Motor neuron (in vitro differentiated cells): ENCODE results near the gene TMTC2. TPM values are rescaled to one million over a fixed set of nuclear protein-coding genes. Genes with fewer than 3 reads are reported as not detected.

Source experiments
- ATAC-seq, 8 experiments: fragments of 200-7000 bp; cut with Tn5 transposase; replicated peaks in 6 of 8; 2 replicates each; pipeline ENCODE4 v1.8.0; 2021; ENCODE audit warnings: mild to moderate bottlenecking in 8 of 8, moderate library complexity in 8 of 8
- H3K27ac ChIP-seq, 2 donors: fragments of 250-450 bp; sonication (Bioruptor Pico); 2 replicates each; pipeline ENCODE4 v1.9.0; 2021; ENCODE audit warnings: antibody characterized with exemption in 2 of 2, mild to moderate bottlenecking in 2 of 2, moderate library complexity in 1 of 2
- H3K4me1 ChIP-seq, 2 donors: fragments of 250-450 bp; sonication (Bioruptor Pico); replicated peaks in 1 of 2; 2 replicates each; pipeline ENCODE4 v1.6.1; 2021; ENCODE audit warnings: antibody characterized with exemption in 2 of 2, mild to moderate bottlenecking in 2 of 2, moderate library complexity in 1 of 2
- H3K4me3 ChIP-seq, 5 donors: fragments of 250-450 bp; sonication (Bioruptor Pico); 2 replicates each; pipeline ENCODE4 v1.9.0; 2021; ENCODE audit warnings: antibody characterized with exemption in 5 of 5, mild to moderate bottlenecking in 5 of 5, moderate library complexity in 4 of 5
- WGBS, 10 experiments: fragments of 450-650 bp; shearing (Covaris generic); methylation state at CpG; one replicate each; pipeline ENCODE4 v1.0.0; 2022; 5-methylcytosine and 5-hydroxymethylcytosine counted together
- in situ Hi-C, 9 experiments: fragments of 400-800 bp; cut with MboI; loops; one replicate each; pipeline ENCODE4 v1.15.0; 2021; ENCODE audit warnings: low sequenced_read_pairs in 9 of 9, low pct_unique_long_range_greater_than_20kb in 2 of 9; ENCODE audit not compliant: unreplicated experiment in 9 of 9
- total RNA-seq, 8 experiments: library from RNA; unstranded; fragments of 300-600 nt; gene quantifications; 2 replicates each; pipeline versions ENCODE4 v1.2.3 to v1.2.4, GENCODE V29; 2022

The TMTC2 gene
- total RNA-seq, 8 experiments from 2014 or later = 11.4 to 49.3 (median 31.3) TPM

DNA sequence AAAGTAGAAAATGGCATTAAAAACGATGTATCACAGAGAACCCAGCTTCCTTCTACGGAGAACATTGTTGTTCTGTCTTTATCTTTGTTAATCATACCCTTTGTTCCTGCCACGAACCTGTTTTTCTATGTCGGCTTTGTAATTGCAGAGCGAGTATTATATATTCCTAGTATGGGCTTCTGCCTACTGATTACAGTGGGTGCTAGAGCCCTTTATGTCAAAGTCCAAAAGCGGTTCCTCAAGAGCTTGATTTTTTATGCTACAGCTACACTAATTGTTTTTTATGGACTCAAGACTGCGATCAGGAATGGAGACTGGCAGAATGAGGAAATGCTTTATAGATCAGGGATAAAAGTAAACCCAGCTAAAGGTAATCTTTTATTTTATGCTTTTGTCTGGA is 209.6 kb downstream of the TMTC2 start:
- no peaks in the 10 kb centered on the region for H3K4me1 ChIP-seq
- 17 to 98% (median 90%) methylated on average over 1 to 7 of the region's 7 CpGs; no CpG with 5 or more reads in 1 of the 10 experiments for WGBS, 10 experiments
- H3K4me3 ChIP-seq = no peak overlapping the region
- ATAC-seq = no peak
- in situ Hi-C loops = no loop called here
- no peak overlapping the region for H3K27ac ChIP-seq

DNA sequence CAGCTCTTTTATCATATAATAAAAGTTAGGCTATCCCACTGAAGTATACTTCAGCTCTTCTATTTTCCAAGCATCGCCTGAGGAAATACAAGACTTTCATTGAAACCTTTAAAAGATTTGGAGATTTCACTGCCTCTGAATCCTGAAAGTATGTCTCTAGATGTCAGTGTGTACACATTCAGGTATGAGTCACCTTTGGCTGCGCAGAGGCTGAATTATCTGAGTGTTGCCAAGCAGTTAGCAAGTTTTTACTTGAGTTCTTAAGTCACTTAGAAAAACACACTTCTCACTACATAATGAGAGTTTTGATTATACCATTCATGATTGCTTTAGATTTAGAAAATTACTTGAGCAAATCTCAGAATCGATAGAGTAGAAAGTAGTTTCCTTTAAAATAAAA is 210.3 kb downstream of the TMTC2 start:
- in situ Hi-C loops = no loop called here
- H3K27ac ChIP-seq = no peak overlapping the region
- 96 to 100% (median 100%) methylated on average over 1 to 3 of the region's 3 CpGs for WGBS, 10 experiments
- H3K4me3 ChIP-seq = no peak overlapping the region
- no peak for ATAC-seq
- no peaks in the 10 kb centered on the region for H3K4me1 ChIP-seq

DNA sequence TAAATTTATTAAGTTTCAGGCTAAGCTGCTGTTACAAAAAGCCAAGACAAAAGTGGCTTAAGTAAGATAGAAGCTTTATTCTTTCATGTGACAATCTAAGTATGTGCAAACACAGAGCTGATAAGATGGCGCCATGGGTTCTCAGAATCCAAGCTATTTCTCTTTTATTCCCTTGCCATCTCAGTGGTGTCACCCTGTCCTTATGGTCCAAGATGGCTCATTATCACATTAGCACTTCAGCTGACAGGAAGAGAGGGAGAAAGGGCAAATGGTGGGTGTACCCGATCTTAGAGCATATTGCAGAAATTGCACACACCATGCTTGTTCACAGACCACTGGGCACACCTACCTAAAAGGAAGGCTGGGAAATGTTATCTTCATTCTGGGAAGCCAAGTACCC is 211.7 kb downstream of the TMTC2 start:
- no peak for ATAC-seq
- 0 to 100% (median 75%) methylated on average over 1 to 2 of the region's 2 CpGs; no CpG with 5 or more reads in 2 of the 10 experiments for WGBS, 10 experiments
- in situ Hi-C loops = no loop called here
- H3K4me3 ChIP-seq = no peak overlapping the region
- H3K4me1 ChIP-seq = no peaks in the 10 kb centered on the region
- H3K27ac ChIP-seq = no peak overlapping the region

DNA sequence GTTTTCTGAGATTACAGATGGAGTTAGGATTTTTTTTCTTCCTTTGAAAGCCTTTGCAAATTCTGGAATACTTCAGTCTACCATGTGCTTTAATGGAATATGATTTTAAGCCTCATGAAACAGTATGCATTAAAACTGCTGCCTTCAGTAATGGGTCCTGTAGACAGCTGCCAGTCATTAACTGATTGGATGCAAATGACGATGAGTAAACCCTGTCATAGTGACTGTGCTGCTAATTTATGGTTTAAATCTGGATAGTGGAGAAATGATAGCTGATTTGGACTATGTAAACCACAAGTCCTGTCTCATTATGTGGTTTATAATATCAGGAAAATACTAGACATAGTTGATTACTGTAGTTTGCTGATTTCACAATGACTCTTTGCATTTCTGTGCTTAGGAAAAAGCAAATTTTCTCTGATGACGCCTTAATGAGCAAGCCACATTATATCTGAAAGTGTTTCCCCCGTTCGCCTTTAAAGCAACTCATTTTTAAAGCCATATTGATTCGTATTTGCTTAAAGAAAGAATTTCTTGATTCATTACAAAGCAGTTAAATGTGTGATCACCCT is 217.6 kb downstream of the TMTC2 start:
- in situ Hi-C loops = no loop called here
- WGBS, 10 experiments = 11 to 100% (median 86%) methylated on average over 1 to 5 of the region's 5 CpGs
- peaks cover 0 to 8% of the 10 kb centered on the region in 2 donors for H3K4me1 ChIP-seq
- no peak overlapping the region for H3K4me3 ChIP-seq
- H3K27ac ChIP-seq = no peak overlapping the region
- peak in 3 of 8 experiments; percentile 27 to 74 (median 71) for ATAC-seq

DNA sequence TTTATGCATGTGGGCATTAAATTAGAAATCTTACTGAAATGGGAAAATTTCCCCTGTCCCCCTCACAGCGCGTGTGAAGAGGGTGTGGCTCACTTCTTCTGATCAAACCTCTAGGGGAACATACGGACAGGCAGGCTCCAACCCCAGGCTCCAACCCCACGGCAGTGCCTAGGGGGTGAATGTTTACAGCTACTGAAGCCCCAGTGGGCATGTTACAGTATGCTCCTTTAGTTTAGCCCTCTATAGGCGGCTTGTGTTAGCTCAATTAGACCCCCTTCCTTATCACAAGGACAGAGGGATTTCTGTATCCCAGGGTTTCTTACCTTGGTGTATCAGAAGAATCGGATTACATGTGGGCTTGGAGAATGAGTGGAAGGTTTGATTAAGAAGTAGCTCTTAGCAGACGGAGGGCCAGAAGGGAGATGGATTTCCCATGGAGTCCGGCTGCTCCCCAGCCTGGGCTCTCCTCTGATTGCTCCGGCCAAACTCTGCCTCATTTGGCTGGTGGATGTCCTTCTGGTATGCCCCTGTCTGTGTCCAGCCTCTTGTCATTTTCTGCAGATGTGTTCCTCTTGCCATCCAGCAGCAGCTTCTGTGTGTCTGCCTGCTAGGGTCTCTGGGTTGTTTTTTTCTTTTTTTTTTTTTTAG is 223.7 kb downstream of the TMTC2 start:
- Histone ChIP-seq H3K4me3 (no peak overlapping the region), H3K4me1 (no peaks in the 10 kb centered on the region), H3K27ac (no peak overlapping the region)
- ATAC-seq = no peak
- in situ Hi-C loops = no loop called here
- WGBS, 10 experiments = 40 to 94% (median 76%) methylated on average over 1 to 6 of the region's 9 CpGs; no CpG with 5 or more reads in 2 of the 10 experiments

DNA sequence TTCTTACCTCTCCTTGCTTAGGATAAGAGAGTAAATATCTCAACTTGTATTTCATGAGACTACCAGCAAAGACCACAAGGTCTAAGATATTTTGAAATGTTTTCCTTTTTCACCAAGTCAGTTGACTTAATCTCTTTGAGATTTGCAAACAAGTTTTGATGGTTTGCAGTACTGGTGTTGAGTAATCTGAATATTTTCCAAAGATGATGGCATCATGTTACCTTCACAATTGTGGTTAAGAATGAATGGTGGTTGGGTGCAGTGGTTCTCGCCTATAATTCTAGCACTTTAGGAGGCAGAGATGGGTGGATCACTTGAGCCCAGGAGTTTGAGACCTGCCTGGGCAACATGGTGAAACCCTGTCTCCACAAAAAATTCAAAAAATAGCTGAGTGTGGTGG is 225.7 kb downstream of the TMTC2 start:
- Histone ChIP-seq H3K4me3 (no peak overlapping the region), H3K27ac (no peak overlapping the region), H3K4me1 (no peaks in the 10 kb centered on the region)
- WGBS, 10 experiments = 71 to 83% methylated on average over 1 of the region's 1 CpG; no CpG with 5 or more reads in 8 of the 10 experiments
- in situ Hi-C loops = no loop called here
- ATAC-seq = peak in 2 of 8 experiments; percentile 36 to 43

DNA sequence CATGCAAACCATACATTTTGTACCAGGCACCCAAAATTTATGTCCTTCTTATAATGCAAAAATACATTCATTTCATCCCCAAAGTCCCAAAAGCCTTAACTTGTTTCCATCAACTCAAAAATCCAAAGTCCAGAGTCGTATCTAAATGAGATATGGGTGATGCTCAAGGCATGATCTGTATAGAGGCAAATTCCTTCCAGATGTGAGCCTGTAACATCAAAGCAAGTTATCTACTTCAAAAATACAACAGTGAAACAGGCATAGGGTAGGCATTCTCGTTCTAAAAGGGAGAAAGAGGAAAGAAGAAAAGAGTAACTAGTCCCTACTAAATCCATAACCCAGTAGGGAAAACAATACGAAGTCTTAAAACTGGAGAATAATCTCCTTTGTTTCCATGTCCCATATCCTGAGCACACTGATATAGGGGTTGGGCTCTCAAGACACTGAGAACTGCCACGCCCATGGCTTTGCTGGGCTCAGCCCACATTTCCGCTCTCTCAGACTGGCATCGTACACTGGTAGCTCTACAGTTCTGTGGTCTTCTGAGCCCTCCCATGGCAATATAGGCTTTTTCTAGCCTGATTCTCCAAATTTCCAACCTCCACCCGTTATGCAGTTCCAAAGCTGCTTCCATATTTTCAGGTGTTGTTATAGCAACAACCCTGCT is 232.8 kb downstream of the TMTC2 start:
- Histone ChIP-seq H3K4me1 (no peaks in the 10 kb centered on the region), H3K27ac (no peak overlapping the region), H3K4me3 (no peak overlapping the region)
- in situ Hi-C loops = no loop called here
- 44 to 100% (median 90%) methylated on average over 1 to 7 of the region's 7 CpGs; no CpG with 5 or more reads in 1 of the 10 experiments for WGBS, 10 experiments
- peak in 1 of 8 experiments; percentile 22 for ATAC-seq

DNA sequence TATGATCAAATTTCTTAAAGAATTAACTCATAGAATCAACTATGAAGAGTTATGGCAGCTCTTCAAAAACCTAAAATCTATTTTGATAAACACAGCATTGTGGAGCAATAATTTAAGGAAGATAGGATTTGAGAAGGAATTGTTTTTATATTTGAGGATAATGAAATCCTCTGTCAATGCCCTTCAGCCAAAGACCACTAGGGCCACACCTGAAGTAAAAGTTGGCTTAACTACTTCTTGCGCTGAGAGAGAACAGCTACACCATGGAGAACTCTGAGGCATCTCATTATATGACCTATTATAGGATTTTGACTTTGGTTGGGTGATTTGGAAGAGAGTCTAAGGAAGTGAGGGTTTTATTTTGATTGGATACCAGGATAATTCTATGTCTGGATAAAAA is 237.2 kb downstream of the TMTC2 start:
- WGBS, 10 experiments = 67 to 100% (median 100%) methylated on average over 1 of the region's 1 CpG; no CpG with 5 or more reads in 1 of the 10 experiments
- ATAC-seq = no peak
- H3K27ac ChIP-seq = no peak overlapping the region
- no peaks in the 10 kb centered on the region for H3K4me1 ChIP-seq
- in situ Hi-C loops = no loop called here
- H3K4me3 ChIP-seq = no peak overlapping the region

DNA sequence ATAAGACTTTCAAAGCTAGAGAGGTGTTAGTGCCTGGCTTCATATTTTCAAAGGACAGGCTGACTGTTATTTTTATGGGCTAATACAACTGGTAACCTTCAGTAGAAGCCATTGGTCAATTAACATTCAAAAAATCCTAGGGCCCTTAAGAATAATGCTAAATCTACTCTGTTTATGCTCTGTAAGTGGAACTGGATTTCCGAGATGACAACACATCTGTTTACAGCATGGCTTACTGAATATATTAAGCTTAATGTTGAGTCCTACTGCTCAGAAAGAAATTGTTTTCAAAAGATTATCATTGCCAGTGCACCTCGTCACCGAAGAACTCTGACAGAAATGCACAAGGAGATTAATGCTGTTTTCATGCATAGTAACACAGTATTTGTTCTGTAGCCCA is 239.9 kb downstream of the TMTC2 start:
- ATAC-seq = peak in 3 of 8 experiments; percentile 74 to 98 (median 76)

DNA sequence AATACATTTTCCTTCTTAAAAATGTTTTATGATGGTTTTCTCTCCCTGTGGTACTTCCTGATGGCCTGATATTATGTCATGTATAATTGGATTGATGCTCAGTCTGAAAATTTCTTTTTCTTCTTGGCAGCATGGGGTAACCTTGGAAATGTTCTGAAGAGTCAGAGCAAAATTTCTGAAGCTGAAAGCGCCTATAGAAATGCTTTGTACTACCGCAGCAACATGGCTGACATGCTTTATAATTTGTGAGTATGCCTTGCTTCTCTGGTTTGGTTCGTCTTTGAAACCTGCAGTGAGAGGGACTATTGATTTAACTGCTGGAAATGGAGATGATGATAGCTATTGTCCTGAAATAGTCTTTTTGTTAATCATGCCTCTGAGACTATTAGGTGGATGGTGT is 243.6 kb downstream of the TMTC2 start:
- 60 to 100% (median 79%) methylated on average over 1 to 3 of the region's 3 CpGs; no CpG with 5 or more reads in 1 of the 10 experiments for WGBS, 10 experiments
- Histone ChIP-seq H3K4me1 (peaks cover 3 to 13% of the 10 kb centered on the region in 2 donors), H3K4me3 (no peak overlapping the region), H3K27ac (peak overlapping the region in 1 of 2 donors; percentile 48)
- in situ Hi-C loops = no loop called here
- peak in 2 of 8 experiments; percentile 22 to 38 for ATAC-seq

More for the DNA sequence above, 239.9 kb downstream of the TMTC2 start:
- in situ Hi-C loops = no loop called here
- WGBS, 10 experiments = 17 to 100% (median 93%) methylated on average over 2 to 3 of the region's 3 CpGs; no CpG with 5 or more reads in 1 of the 10 experiments
- H3K4me1 ChIP-seq = peaks cover 0 to 13% of the 10 kb centered on the region in 2 donors
- no peak overlapping the region for H3K27ac ChIP-seq
- no peak overlapping the region for H3K4me3 ChIP-seq

DNA sequence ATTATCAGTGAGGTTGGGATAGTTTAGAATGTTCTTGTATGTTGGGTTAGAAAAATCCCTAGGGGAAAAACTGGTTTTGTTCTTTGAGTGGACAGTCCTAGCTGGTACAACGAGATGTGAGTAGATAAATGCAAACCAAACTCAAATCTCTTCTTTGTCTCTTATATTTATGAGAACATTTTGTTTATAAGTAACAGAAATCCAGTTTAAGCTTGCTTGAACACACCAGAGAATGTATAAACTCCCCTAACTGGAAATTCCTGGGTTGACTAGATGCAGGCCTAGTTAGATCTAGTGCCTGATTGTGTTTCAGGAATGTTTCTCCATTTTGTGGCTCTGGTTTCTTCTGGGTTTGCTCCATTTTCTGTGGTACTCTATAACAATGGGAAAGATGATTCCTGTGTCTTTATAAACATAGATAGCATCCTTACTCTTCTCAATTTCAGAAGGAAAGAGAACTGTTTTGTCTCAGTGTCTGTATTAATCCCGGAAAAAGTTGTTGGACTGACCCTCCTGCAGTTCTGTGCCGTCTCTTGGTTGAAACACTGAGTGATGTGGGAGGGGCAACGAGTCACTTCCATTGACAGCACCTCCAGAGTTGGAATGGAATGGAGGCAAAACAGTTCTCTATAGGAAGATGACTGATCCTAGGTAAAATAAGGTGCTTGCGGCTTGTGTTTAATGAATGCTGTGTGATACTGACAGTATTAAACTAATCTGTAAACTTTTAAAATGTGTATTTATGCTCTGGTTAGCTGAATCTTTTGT is 244.8 kb downstream of the TMTC2 start:
- in situ Hi-C loops = no loop called here

DNA sequence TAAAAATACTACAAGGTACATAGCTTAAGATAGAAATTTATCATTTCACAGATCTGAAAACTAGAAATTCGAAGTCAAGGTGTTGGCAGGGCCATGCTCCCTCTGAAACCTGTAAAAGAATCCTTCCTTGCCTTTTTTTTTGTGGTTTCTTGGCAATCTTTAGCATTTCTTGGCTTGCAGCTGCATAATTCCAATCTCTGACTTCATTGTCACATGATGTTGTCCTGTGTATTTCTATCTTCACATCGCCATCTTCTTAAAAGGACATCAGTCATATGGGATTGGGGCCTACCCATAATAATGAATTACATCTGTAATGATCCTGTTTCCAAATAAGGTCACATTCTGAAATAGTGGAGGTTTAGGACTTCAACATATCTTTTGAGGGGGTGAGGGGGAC is 250.4 kb downstream of the TMTC2 start:
- ATAC-seq = peak in 6 of 8 experiments; percentile 21 to 45 (median 32)
- H3K27ac ChIP-seq = no peak overlapping the region
- WGBS, 10 experiments = 33 to 100% (median 84%) methylated on average over 1 of the region's 2 CpGs; no CpG with 5 or more reads in 4 of the 10 experiments
- in situ Hi-C loops = no loop called here
- H3K4me3 ChIP-seq = no peak overlapping the region
- H3K4me1 ChIP-seq = peaks cover 0 to 4% of the 10 kb centered on the region in 2 donors

More for the DNA sequence above, 244.8 kb downstream of the TMTC2 start:
- WGBS, 10 experiments = 68 to 91% (median 83%) methylated on average over 2 to 5 of the region's 5 CpGs
- H3K4me1 ChIP-seq = peaks cover 3 to 13% of the 10 kb centered on the region in 2 donors
- no peak overlapping the region for H3K27ac ChIP-seq
- no peak for ATAC-seq
- no peak overlapping the region for H3K4me3 ChIP-seq

DNA sequence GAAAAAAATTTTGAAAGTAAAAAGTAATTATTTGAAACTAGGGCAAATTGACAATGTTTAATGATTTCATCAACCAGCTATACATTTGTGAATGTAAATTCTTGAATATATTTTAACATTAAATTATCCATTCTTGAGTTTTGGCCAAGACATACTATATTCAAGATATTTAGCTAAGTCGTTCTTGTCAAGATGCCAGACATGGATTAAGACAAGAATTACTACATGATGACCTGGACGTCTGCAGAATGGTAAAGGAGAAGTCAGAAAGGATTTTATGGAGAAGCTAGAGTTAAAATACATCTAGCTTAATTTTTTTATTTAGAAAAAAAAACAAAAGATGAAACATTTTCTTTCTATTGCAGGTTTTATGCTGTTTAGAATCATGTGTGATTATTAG is 255.8 kb downstream of the TMTC2 start:
- 5 to 94% (median 68%) methylated on average over 1 to 2 of the region's 2 CpGs for WGBS, 10 experiments
- Histone ChIP-seq H3K27ac (no peak overlapping the region), H3K4me3 (no peak overlapping the region), H3K4me1 (no peaks in the 10 kb centered on the region)
- in situ Hi-C loops = no loop called here
- no peak for ATAC-seq
